T1000 (cell line): ENCODE data around the gene STXBP6.
A peak's percentile ranks its signal among the peaks of the same experiment; 100 is the strongest.

Experiments used
- DNase-seq: peaks from one replicate; lab custom pipeline; 2025; ENCODE audit warnings: mixed read lengths; lab: John Stamatoyannopoulos, UW

Gene STXBP6

GRCh38 chr14:25049568-25050268 is at the start of gene STXBP6:
STXBP6 (minus strand) TSS chr14:25050147; CDS start chr14:24974818, 75,329 bp downstream.
- peak; percentile 41 for DNase-seq

GRCh38 chr14:25097120-25097519 is 47.2 kb upstream of the STXBP6 start:
- no peak for DNase-seq

GRCh38 chr14:25095736-25096437 is 45.9 kb upstream of the STXBP6 start:
- DNase-seq = no peak

- DNase-seq = no peak
Observed at GRCh38 chr14:25094171-25094907, 44.4 kb upstream of the STXBP6 start.

- DNase-seq = no peak
Observed at GRCh38 chr14:25092258-25092740, 42.4 kb upstream of the STXBP6 start.

GRCh38 chr14:25090716-25091454 is 40.9 kb upstream of the STXBP6 start:
- no peak for DNase-seq

GRCh38 chr14:25090256-25090655 is 40.3 kb upstream of the STXBP6 start:
- DNase-seq = no peak

- no peak for DNase-seq
Observed at GRCh38 chr14:25089496-25089895, 39.5 kb upstream of the STXBP6 start.

- no peak for DNase-seq
Observed at GRCh38 chr14:25086821-25087396, 37.0 kb upstream of the STXBP6 start.

GRCh38 chr14:25086081-25086480 is 36.1 kb upstream of the STXBP6 start:
- no peak for DNase-seq

- no peak for DNase-seq
Observed at GRCh38 chr14:25080682-25081081, 30.7 kb upstream of the STXBP6 start.

- no peak for DNase-seq
Observed at GRCh38 chr14:25079311-25079710, 29.4 kb upstream of the STXBP6 start.

GRCh38 chr14:25074099-25074685 is 24.2 kb upstream of the STXBP6 start:
- DNase-seq = no peak

- no peak for DNase-seq
Observed at GRCh38 chr14:25069879-25070278, 19.9 kb upstream of the STXBP6 start.

GRCh38 chr14:25067600-25067999 is 17.7 kb upstream of the STXBP6 start:
- no peak for DNase-seq

GRCh38 chr14:25062022-25062321 is 12.0 kb upstream of the STXBP6 start:
- DNase-seq = no peak

GRCh38 chr14:25056688-25057078 is 6.7 kb upstream of the STXBP6 start:
- no peak for DNase-seq

- DNase-seq = no peak
Observed at GRCh38 chr14:25055992-25056687, 6.2 kb upstream of the STXBP6 start.

- DNase-seq = no peak
Observed at GRCh38 chr14:25055005-25055404, 5.1 kb upstream of the STXBP6 start.

GRCh38 chr14:25053585-25053984 is 3.6 kb upstream of the STXBP6 start:
- no peak for DNase-seq

GRCh38 chr14:25052921-25053320 is 3.0 kb upstream of the STXBP6 start:
- no peak for DNase-seq
